Measurements from ENCODE around the gene TMSB10.

GRCh38 chr2:84911135-84911678 is 5.8 kb downstream of the TMSB10 start:
- TF ChIP-seq EZH2 (IDR thresholded peaks at IDR 0.05; ENCODE audit: borderline replicate concordance, low read length), result no peak
- no peak for TF ChIP-seq CTCF (IDR thresholded peaks at IDR 0.05; ENCODE audit: low read length)
